Muscle layer of colon (tissue), 2 donors: ENCODE results near the gene NOL9.
"Not testable (repeated sequence)": the region's sequence is repeated elsewhere in the genome, so short reads cannot be mapped to it uniquely, and the experiment has no call there.

Source experiments
- H3K27ac ChIP-seq: one replicate; pipeline ENCODE4 v1.7.0; 2013; ENCODE audit warnings: low read depth, mild to moderate bottlenecking, low read length, moderate library complexity
- H3K27me3 ChIP-seq, 2 donors: one replicate each; pipeline ENCODE4 v1.7.0; 2013; ENCODE audit warnings: low read length in 2 of 2, mild to moderate bottlenecking in 2 of 2; ENCODE audit not compliant: insufficient read depth in 2 of 2, control insufficient read depth in 1 of 2
- H3K36me3 ChIP-seq: one replicate; pipeline ENCODE4 v1.7.0; 2013; ENCODE audit warnings: mild to moderate bottlenecking, low read length; ENCODE audit not compliant: insufficient read depth
- H3K4me1 ChIP-seq: one replicate; pipeline ENCODE4 v1.7.0; 2013; ENCODE audit warnings: mild to moderate bottlenecking, low read length; ENCODE audit not compliant: insufficient read depth
- H3K4me3 ChIP-seq, 2 donors: one replicate each; pipeline ENCODE4 v1.7.0; 2013; ENCODE audit warnings: low read length in 2 of 2, low read depth in 1 of 2, mild to moderate bottlenecking in 1 of 2, moderate library complexity in 1 of 2
- H3K9ac ChIP-seq: one replicate; pipeline ENCODE4 v1.7.0; 2013; ENCODE audit warnings: low read length
- H3K9me3 ChIP-seq: one replicate; pipeline ENCODE4 v1.7.0; 2013; ENCODE audit warnings: mild to moderate bottlenecking, low read length
- donor health status: abdominal sarcoma.
- donor health status: Adenocarcinoma of cecum.

Gene NOL9

DNA sequence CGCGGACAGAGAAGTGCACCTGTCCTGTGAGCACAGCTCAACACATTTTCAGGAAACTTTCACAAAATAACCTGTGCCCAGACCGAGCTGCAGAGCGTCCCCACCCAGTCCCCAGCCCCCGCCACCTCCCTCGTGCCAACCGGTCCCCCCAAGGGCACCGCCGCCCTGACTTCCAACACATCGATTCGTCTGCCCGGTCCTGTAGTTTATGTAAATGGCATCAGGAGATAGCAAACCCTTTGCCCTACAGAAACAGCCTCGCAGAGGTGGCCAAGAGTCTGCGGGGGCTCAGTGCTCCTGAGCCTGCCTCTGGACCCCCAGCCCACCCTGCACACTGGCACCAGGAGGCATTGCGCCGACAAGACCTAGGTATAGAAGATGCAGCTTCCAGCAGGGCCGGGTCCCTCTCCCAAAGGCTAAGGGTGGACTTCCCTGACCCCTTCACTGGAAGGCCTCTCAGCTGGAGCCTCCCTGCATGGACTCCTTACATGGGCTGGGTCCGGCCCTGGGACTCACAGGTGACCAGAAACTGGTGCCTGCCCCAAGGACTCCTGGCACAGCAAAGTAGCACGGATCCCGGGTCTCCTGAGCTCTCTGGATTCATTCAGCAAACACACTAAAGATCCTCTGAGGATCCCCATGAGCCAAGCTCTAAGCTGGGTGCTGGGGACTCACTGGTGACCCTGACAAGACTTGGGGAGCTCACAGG is 56.3 kb downstream of the NOL9 start:
- H3K4me1 ChIP-seq, result peaks cover 5% of the 10 kb centered on the region
- H3K36me3 ChIP-seq, result no peaks in the 10 kb centered on the region
- H3K9ac ChIP-seq, result no peak overlapping the region
- H3K4me3 ChIP-seq, result peak overlapping the region in 1 of 2 donors; percentile 43
- H3K27ac ChIP-seq, result no peak overlapping the region
- no peaks in the 10 kb centered on the region for H3K9me3 ChIP-seq
- H3K27me3 ChIP-seq, result no peaks in the 10 kb centered on the region

DNA sequence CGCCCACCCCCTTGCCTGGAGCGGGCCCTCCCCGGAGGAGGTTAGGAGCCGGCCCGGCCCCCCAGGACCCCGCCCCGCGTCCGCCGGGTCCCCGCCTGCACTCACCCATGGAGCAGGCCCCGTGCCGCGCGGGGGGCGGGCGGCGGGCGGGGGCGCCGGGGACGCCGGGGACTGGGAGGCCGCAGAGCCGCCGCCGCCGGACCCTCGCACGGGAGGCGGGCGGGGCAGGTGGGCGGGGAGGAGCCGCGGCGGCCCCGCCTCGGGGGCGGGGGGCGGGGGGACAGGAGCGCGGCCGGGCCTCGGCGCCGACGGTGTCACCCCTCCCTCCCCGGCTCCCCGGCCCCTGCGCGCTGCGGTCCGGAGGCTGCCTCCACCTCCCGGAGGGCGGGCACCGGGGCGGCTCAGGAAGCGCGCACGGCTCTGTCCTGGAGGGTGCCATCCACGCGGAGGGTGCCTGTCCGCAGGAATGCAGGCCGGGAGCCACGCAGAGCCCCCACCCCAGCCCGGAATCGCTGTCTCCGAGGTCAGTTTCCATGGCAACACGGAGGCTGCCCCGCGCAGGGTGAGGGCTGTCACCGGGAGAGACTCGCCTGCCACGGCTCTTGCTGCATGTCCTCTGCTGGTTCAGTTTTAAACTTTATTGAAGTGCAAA is 57.0 kb downstream of the NOL9 start:
- H3K4me1 ChIP-seq, result peaks cover 5% of the 10 kb centered on the region
- no peak overlapping the region for H3K27ac ChIP-seq
- H3K4me3 ChIP-seq, result peak overlapping the region; percentile 43 to 47
- H3K9ac ChIP-seq, result no peak overlapping the region
- H3K27me3 ChIP-seq, result no peaks in the 10 kb centered on the region
- H3K36me3 ChIP-seq, result no peaks in the 10 kb centered on the region
- H3K9me3 ChIP-seq, result no peaks in the 10 kb centered on the region

- peak overlapping the region; percentile 41 to 47 for H3K4me3 ChIP-seq
- H3K27me3 ChIP-seq, result no peaks in the 10 kb centered on the region
- peaks cover 5% of the 10 kb centered on the region for H3K4me1 ChIP-seq
- no peaks in the 10 kb centered on the region for H3K9me3 ChIP-seq
- H3K36me3 ChIP-seq, result no peaks in the 10 kb centered on the region
- H3K9ac ChIP-seq, result no peak overlapping the region
- no peak overlapping the region for H3K27ac ChIP-seq
These were observed 57.5 kb downstream of the NOL9 start for GRCh38 chr1:6496890-6497214.

- no peaks in the 10 kb centered on the region for H3K36me3 ChIP-seq
- no peak overlapping the region for H3K27ac ChIP-seq
- H3K4me3 ChIP-seq, result peak overlapping the region; percentile 41 to 47
- no peaks in the 10 kb centered on the region for H3K27me3 ChIP-seq
- no peak overlapping the region for H3K9ac ChIP-seq
- peaks cover 6% of the 10 kb centered on the region for H3K4me1 ChIP-seq
- no peaks in the 10 kb centered on the region for H3K9me3 ChIP-seq
These were observed 58.0 kb downstream of the NOL9 start for GRCh38 chr1:6496365-6496721.

DNA sequence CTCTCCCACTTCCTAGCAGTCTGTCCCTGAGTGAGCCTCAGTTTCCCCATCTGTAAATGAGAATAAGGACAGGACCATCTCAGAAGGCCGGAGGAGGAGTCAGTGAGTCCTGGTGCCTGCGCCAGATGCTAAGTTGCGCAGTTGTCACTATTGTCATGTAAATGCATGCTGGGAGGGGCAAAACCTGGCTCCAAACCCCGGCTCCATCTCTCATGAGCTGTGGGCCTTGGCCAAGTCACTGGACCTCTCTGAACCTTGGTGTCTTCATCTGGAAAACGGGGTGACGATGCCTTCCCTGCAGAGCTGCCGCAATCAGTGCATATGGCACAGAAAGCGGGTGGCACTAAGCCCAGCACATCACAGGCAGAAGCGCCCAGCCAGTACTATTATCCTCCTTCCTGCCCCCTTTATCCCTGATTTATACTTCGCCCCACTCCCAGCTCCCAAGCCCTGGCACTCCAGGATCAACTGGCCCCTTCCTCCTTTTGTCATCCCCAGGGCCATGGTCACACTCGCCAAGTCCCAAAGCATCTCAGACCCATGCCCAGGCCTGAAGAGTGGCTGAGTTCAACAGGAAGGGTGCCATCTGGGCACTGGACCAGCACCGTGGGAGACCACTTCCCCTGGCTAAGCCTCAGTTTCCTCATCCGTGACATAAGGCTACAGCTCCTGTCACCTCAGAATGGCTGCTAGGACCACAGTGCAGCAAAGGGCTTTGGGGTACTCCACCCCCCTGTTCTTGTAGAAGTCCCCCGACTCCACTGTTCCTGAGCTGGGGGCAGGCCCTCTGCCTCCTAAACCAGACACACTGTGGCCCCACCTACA is 58.6 kb downstream of the NOL9 start:
- peaks cover 12% of the 10 kb centered on the region for H3K4me1 ChIP-seq
- H3K9me3 ChIP-seq, result no peaks in the 10 kb centered on the region
- H3K36me3 ChIP-seq, result no peaks in the 10 kb centered on the region
- no peak overlapping the region for H3K9ac ChIP-seq
- no peak overlapping the region for H3K27ac ChIP-seq
- H3K27me3 ChIP-seq, result no peaks in the 10 kb centered on the region
- H3K4me3 ChIP-seq, result no peak overlapping the region

DNA sequence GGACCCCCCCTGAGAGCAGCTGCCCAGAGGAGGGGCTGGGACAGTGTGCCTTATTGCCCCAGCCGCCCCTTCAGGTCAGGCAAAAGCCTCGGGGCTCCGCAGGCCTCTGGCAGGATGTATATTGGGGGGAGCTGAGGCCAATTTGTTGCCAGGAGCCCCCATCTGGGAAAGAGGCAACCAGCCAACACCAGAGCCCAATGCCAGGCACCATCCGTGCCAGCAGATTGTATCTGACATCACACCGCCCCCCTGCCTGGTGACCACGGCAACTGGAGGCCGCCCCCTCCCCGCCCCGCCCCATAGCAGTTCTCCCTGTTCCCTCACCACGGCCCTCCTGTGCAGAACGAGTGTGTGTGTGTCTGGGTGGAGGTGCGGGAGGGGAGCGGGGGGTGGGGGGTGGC is 59.3 kb downstream of the NOL9 start:
- H3K9me3 ChIP-seq, result no peaks in the 10 kb centered on the region
- H3K27ac ChIP-seq, result no peak overlapping the region
- H3K27me3 ChIP-seq, result peaks cover 0 to 3% of the 10 kb centered on the region in 2 donors
- peaks cover 16% of the 10 kb centered on the region for H3K4me1 ChIP-seq
- H3K9ac ChIP-seq, result no peak overlapping the region
- H3K36me3 ChIP-seq, result no peaks in the 10 kb centered on the region
- no peak overlapping the region for H3K4me3 ChIP-seq

DNA sequence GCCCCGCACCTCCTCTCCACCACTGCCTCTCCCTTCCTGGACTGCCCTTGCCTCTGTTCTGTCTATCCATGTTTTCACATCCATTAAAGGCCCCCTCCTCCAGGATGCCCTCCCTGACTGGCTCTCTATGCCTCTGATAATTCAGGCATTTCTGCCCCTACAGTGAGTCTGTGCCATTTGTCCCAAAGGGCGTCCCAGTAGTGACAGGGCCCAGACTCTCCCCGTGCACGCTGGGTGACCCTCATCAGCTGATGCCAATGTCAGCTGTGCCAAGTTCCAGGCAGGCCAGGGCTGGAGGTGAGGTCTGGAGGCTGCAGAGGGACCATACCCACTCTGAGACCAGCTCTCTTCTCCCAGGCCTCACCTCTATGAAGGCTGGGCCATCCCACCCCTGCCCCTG is 59.7 kb downstream of the NOL9 start:
- Histone ChIP-seq H3K27me3 (peaks cover 0 to 7% of the 10 kb centered on the region in 2 donors), H3K36me3 (no peaks in the 10 kb centered on the region), H3K9me3 (no peaks in the 10 kb centered on the region), H3K27ac (no peak overlapping the region), H3K4me3 (no peak overlapping the region), H3K9ac (no peak overlapping the region), H3K4me1 (peaks cover 19% of the 10 kb centered on the region)

- Histone ChIP-seq H3K27me3 (peaks cover 0 to 15% of the 10 kb centered on the region in 2 donors), H3K4me1 (peaks cover 19% of the 10 kb centered on the region)
- not testable (repeated sequence) for H3K9ac ChIP-seq, H3K9me3 ChIP-seq, H3K4me3 ChIP-seq, H3K36me3 ChIP-seq, H3K27ac ChIP-seq
These were observed 60.5 kb downstream of the NOL9 start for GRCh38 chr1:6493834-6494223.

DNA sequence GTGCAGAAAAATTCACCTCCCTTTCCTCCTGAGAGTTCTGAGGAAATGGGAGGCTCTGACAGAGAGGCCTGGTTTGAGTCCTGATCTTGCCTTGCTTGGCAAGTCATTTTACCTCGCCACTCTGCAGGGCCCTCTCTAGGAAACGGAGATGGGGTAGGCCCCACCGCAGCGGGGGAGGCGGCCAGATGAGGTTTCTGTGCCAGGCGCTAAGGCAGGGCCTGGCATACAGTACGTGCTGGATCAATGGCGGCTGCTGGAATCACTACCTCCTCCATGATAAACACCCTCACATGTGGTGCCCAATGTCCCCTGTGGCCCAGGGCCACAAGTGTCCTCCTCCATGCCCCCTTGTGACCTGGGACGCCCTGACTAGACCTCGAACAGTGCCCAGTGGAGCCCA is 62.3 kb downstream of the NOL9 start:
- no peak overlapping the region for H3K9ac ChIP-seq
- H3K9me3 ChIP-seq, result no peaks in the 10 kb centered on the region
- H3K4me1 ChIP-seq, result peaks cover 19% of the 10 kb centered on the region
- H3K27ac ChIP-seq, result no peak overlapping the region
- H3K36me3 ChIP-seq, result no peaks in the 10 kb centered on the region
- peaks cover 0 to 20% of the 10 kb centered on the region in 2 donors for H3K27me3 ChIP-seq
- H3K4me3 ChIP-seq, result no peak overlapping the region

- Histone ChIP-seq H3K4me1 (peaks cover 18% of the 10 kb centered on the region), H3K27me3 (peaks cover 0 to 24% of the 10 kb centered on the region in 2 donors), H3K27ac (no peak within 1 kb of the TSS), H3K9me3 (no peaks in the 10 kb centered on the region), H3K4me3 (peak within 1 kb of the TSS; percentile 65 to 68), H3K9ac (no peak within 1 kb of the TSS), H3K36me3 (no peaks in the 10 kb centered on the region)
These were observed 62.8 kb downstream of the NOL9 start, which contains the start of gene PLEKHG5 for GRCh38 chr1:6491480-6491962. Gene PLEKHG5, minus strand, starts transcription at chr1:6491667. Its CDS starts 14,096 bp downstream, at chr1:6477571.

DNA sequence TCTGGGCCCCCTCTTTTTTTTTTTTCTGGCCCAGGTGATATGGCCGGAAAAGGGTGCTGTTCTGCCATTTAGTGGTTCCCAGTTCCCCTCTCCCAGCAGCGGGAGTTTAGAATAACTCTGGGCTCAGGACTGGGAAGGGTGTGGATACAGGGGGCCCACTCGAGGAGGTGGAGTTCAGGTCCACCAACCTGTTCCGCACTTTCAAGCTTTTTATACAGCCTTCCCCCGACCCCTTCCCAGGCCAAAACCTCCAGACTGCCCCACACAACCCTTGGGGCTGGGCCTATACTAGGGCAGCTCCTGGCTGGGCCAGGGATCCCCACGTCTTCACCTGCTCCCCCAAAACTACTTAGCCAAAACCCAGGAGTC is 63.2 kb downstream of the NOL9 start:
- Histone ChIP-seq H3K9me3 (no peaks in the 10 kb centered on the region), H3K4me3 (peak overlapping the region; percentile 21 to 65), H3K36me3 (no peaks in the 10 kb centered on the region), H3K27ac (no peak overlapping the region), H3K9ac (no peak overlapping the region), H3K4me1 (peaks cover 21% of the 10 kb centered on the region), H3K27me3 (peaks cover 4 to 28% of the 10 kb centered on the region in 2 donors)
